CD4-positive, alpha-beta T cell treated with Interleukin-2 at 100 ng/mL for 4 hours (primary cell): ENCODE results near the gene FRK.
"Not testable (repeated sequence)": the region's sequence is repeated elsewhere in the genome, so short reads cannot be mapped to it uniquely, and the experiment has no call there.

Experiments
- DNase-seq: peaks from one replicate; pipeline ENCODE4 v3.0.0-alpha.2; 2020; ENCODE audit warnings: low spot score

FRK gene, protein sequence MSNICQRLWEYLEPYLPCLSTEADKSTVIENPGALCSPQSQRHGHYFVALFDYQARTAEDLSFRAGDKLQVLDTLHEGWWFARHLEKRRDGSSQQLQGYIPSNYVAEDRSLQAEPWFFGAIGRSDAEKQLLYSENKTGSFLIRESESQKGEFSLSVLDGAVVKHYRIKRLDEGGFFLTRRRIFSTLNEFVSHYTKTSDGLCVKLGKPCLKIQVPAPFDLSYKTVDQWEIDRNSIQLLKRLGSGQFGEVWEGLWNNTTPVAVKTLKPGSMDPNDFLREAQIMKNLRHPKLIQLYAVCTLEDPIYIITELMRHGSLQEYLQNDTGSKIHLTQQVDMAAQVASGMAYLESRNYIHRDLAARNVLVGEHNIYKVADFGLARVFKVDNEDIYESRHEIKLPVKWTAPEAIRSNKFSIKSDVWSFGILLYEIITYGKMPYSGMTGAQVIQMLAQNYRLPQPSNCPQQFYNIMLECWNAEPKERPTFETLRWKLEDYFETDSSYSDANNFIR

DNA sequence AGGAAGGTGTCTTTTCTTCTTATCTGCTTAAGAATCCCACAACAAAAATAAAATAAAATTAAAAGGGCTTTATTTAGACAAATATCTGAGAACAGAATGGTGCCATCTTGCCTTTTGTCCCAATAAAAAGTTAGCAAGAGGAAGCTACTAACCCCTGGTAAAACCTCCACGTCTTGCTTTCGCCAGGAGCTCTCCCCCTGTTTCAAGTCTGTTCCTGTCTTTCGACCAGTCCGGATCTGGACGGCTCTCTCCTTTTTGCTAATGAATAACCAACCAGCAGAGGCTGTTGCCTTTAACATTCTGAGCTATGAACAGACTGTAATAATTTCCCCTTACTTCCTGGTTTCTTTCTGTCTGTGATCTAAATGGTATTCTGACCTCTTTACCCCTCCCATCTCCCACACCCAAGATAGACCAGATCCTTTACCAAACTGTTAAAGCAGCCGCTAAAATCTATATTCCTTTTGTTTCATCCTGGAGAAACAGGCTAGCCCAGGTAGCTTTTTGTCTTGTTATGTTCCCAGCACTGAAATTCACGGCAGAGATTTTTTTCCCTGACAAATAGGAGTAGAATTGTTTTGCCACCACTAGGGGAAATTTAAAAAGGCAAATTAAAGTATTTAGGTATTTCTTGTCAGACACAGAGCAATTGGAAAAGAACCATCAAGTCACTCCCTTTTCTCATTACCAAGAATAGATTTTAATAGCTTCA lies at the start of gene FRK:
FRK (minus strand) TSS at position 320 of the 712 bp plus-strand sequence. CDS start 580 bp downstream, outside the sequence.
- DNase-seq = no peak

DNA sequence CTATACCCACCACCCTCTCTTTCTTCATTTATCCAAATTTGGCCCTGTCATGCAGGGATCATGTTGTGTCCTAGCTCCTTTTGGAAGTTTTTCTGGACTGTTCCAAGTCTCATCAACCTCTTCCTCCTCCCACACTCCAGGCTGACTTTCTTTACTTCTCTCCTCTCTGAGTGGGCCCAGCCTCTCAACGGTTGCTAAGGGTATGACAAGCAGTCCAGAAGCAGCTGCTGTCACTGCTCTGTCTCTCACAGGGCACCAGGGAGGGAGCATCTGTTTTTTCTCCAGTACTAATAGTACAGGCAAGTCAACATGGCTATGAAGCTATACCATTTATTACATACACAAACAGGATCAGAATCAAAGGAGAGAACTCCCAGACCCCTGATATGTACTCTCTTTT lies 48.1 kb upstream of the FRK start:
- no peak for DNase-seq

DNA sequence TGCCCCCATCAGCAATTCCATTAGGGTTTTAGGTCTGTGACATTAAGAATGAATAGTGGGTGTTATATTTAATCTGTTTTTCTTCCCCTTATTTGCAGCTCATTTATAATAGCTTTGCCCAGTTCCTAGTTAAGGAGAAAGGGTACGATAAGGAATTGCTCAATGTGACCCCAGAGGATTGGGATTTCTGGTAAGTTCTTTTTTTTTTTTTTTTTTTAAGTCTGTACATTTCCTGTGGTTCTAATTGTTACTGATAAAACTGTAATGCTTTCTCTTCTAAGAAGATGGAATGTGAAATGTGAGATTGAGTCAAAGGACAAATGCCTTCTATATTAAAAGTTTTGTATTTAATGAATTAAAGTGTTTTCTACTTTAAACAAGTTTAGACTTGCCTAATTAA lies 45.5 kb upstream of the FRK start:
- no peak for DNase-seq

DNA sequence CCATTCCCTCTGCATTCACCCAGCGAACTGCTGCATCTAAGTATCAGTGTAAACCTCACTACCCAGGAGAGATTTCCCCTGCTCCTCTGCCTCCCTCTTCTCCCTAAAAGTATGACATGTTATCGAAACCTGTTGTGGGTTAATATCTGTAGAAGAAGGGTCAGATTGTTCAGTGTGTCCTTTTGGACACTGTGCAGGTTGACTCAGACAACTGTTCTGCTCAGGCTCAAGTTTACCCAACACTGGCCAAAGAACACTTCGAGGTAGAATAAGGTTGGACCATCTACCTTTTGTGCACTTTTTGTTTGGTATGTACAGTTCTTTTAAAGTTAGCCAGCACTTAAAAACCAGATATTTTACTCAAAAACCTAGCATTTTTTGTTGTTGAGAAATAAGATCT lies 44.6 kb upstream of the FRK start:
- no peak for DNase-seq

DNA sequence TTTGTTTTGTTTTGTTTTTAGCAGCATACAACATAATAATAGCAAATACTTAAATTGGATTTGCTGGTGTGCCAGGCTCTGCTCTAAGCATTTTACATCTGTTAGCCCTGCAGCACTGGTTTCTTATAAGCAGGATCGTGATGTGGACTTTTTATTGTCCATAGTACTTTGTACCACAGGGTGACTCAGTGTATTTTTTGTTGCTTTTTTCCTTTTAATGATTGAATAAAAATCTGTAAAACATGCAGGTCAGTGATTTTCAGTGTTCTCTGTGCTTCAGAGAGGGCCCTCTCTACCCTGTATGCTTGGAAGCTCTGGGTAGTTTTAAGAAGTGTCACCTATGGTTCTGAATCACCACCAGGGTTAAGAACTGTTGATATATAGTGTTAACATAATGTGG lies 43.9 kb upstream of the FRK start:
- DNase-seq = no peak

DNA sequence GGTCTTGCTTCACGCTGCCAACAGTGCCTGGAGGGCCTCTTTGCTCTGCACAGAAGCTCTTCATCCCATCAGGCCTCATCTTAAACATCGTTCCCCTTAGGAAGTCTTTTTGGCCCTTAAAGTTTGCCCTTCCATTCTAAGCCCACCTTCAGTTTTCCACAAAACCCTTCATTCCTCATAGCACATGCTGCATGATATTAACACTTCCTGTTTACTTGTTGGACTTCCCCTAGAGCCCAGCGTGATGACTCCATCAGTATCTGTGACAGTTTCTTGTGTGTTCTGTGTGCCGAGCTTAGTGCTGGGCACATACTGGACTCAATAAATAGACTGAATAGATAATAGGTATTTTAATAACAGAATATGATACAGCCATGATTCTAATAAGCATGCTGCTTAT lies 42.2 kb upstream of the FRK start:
- no peak for DNase-seq

DNA sequence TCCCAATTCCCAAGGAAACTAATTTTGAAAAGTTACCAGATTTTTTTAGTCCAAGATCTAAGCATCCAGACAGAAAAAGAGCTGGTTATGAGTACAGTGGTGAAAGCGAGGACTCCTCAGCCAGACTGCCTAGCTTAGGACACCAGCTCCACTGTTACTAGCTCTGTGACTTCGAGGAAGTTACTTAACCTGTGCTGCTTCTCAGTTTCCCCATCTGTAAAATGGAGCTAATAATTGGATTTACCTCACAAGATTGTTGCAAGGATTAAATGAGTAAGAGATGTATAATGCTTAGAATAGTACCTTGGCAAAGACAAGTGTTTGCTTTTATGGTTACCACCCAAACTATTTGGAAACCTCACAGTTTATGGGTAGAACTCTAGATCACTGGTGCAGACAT lies 41.1 kb upstream of the FRK start:
- no peak for DNase-seq

DNA sequence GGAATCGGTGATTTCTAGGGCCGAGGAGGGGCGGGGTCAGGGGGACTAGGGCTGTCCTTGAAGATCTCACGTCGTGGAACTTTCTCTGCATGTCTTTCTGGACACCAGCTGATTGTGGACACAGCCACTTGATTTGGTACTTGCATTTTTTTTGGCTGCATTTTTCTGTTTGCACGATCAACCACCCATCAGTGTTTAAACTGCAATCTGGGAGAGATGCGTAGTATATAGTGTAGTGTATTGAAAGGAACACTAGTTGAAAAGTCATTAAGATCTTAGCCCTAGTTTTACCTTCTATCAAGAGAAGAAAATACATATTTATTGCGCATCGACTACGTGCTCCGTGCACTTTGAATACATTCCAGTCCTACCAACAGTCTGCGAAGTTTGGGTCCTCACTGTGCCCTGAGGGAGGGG lies 40.6 kb upstream of the FRK start:
- no peak for DNase-seq

DNA sequence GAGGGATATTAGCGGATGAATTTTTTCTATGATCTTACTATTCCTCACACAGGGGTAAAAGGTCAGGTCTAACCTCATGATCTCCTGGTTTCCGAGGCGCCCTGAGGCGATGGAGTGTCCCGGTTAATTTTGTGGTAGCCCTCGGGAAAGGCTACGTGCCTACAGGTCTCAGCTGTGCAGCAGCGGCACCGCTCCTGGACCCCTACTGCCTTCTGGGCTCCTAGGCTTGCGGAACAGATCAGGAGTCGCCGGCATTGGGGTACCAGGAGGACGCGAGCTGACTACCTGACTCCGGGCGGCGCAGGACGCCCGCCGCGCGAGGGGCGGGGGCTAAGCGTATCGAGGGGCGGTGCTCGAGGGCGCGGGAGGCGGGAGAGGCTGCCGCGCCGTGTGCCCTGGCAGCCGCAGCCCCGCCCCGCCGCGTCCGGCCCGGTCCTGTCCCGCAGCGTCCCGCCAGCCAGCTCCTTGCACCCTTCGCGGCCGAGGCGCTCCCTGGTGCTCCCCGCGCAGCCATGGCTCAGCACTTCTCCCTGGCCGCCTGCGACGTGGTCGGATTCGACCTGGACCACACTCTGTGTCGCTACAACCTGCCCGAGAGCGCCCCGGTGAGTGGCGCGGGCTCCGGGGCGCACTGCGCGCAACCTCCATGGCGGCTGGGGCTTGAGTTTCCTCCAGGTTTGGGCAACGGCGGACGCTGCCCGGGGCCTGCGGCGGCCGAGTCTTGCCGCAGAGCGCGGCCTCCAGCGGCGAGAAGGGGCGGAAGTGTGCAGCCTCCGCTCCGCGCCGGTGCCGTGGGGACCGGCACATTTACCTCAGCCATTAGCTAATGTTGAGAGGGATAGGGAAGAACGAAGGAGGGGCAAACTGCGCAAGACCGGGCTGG lies 40.0 kb upstream of the FRK start, which contains the start of gene NT5DC1:
NT5DC1 (plus strand) TSS at position 435 of the 883 bp plus-strand sequence; CDS start at position 513, 78 bp downstream.
- DNase-seq = peak; percentile 81

DNA sequence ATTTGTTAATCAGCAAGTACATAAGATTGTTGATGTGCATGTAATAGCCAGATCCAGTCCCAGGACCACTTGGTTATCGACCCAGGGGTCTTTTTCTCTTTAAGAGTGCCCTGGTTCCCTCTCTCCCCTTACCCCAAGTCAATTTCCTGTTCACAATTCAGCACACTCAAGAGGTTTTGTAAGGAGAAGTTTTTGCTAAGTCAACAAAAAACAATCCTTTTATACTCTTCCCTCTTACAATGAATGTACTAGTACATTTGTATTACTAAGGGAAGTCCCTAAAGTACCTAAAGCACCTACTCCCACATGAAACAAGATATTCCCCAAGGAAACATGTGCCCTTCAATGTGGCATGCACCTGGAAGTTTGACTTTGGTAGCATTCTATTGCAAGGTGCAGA lies 38.3 kb upstream of the FRK start:
- DNase-seq = no peak

DNA sequence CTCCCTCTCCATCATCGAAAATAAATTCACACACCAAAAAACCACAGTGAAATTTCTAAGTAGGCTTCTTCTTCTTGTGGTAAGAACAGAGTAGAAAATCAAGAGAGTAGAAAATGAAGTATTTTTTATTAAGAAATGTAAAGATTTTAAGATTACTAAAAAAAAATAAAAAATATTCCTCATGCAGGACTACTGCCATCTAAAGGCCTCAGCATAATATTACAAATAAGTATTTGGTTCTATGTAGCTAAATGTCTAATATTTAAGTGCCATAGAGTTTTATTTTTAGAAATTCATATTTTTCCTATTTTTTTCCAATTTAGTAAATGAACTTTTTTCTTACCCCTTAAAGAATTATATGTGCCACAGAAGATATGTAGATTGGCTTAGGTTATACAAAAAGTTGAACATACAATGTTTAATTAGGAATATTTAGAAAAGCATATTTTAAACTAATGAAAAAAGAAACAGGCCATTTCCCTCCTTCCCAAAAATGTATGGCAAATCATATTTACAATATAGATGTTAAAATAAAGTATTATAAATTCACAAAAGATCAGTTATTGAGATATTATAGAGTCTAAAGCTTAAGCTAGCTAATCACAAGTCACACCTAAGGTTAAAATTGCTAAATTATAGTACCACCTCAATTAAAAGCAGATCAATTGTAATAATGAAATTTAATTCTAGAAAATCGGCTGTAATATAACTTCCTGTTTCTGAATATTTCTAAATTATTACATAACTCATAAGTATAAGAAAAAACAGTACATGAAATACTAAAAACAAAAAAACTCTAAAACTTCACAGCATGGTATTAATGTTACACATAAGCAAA lies 36.5 kb upstream of the FRK start:
- peak; percentile 9 for DNase-seq

DNA sequence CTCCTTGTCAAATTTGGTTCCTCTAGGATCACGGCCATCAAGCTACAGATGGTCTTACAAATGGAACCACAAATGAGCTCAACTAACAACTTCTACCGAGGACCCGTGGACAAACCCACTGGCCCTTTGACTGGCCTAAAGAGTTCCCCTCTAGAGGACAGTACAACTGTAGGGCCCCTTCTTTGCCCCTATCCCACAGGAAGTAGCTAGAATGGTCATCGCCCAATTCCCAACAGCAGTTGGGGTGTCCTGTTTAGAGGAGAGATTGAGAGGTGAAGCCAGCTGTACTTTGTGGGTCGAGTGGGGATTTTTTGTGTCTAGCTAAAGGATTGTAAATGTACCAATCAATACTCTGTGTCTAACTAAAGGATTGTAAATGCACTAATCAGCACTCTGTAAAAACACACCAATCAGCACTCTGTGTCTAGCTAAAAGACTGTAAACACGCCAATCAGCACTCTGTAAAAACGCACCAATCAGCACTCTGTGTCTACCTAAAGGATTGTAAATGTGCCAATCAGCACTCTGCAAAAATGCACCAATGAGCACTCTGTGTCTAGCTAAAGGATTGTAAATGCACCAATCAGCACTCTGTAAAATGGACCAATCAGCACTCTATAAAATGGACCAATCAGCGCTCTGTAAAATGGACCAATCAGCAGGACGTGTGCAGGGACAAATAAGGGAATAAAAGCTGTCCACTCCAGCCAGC lies 35.5 kb upstream of the FRK start:
- DNase-seq = not testable (repeated sequence)

DNA sequence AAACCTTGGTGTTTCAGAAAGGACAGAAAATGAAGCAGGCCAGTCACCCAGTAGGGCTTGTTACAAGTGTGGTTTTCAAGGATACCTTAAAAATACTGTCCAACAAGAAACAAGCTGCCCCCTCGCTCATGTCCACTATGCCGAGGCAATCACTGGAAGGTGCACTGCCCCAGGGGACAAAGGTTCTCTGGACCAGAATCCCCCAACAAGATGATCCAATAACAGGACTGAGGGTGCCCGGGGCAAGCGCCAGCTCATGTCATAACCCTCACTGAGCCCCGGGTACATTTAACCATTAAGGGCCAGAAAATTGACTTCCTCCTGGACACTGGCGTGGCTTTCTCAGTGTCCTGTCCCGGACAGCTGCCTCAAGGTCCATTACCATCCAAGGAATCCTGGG lies 33.4 kb upstream of the FRK start:
- no peak for DNase-seq

DNA sequence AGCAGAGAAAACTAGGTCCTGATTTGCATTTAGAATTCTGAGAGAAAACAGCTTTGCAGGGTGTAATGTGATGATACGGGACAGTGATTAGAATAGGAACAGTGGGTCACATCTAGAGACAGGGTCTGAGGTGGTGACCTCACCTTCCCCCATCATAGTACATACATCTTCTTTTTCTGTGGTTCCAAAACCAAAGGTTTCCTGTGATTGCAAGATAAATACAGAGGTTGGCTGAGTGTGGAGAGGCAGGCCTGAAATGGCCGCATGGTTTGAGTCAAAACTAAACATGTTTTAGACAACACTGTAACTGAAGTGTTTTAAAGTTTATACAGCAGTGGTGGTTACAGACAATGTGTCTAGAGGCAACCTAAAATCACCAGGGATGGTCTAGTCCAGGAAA lies 29.6 kb upstream of the FRK start:
- DNase-seq = no peak

DNA sequence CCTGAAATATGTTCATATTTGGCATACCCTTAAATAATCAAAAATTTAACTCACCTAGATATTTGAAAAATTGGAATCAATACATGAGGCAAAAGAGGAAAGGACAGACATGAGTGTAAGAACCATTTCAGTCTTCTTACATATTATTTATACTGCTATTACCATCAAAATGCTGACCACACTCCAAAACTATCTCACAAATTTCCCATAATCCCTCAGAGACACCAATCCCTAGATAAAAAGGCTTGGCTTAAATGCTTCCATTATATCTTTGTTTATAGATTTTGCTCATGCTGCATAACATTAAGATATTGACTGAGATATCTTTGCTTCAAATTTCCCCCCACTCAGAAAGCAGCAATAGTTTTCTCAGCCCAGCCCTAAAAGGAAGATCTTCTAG lies 28.3 kb upstream of the FRK start:
- DNase-seq = no peak

DNA sequence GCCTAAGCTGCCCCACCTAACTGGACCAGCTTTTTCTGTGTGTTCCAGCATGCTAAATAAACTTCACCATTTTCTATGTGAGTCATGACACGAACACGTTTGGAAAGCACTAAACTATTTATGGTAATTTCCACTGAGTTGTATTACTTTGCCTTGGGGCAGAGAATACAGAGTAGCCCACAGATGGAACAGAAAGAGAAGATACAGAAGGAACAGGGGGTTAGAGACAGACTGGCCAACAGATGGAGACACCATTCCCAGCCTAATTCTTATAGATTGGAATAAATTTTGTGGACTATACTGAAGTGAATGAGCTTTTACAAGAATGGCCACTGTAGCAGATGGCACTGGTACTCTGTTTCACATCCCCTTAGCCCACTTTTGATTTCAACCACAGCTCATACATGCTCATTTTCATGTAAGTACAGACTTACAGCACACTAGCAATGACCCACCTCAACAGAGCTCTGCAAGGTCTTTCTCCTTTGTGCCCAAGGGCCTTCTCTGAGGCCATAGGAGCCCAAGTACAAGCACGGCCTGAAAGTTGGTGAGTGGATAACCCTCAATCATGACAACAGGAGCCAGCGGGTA lies 26.8 kb upstream of the FRK start:
- no peak for DNase-seq

DNA sequence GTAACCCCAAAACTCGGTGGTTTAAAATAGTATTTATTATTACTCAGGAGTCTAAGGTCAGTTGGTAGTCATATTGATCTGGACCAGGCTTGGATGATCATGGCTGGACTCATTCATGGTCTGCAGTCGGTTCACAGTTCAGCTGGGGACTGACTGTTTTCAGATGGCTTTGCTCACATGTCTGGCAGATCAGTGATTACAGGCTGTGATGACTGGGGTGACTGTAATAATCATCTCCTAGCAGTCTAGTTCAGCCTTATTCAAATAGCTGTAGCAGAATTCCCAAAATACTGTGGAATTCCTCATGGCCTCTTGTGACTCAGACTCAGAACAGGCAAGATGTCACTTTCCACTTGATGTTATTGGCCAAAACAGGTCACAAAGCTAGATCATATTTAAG lies 23.6 kb upstream of the FRK start:
- no peak for DNase-seq

DNA sequence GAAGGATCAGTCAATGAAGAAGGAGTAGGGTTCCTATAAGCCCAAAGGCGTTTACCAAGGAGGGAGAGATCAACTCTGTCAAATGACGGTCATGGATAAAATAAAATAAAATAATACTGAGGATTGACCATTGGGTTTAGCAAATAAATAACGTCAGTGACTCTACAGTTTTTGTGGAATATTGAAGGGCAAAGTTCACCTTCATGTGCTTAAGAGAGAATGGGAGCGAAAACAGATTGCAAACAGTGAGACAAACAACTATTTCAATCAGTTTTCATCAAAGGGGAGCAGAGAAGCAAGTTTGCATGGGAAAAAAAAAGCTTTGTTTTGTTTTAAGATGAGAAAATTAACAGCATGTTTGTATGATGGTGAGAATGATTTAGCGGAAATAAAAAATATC lies 22.4 kb upstream of the FRK start:
- DNase-seq = no peak

DNA sequence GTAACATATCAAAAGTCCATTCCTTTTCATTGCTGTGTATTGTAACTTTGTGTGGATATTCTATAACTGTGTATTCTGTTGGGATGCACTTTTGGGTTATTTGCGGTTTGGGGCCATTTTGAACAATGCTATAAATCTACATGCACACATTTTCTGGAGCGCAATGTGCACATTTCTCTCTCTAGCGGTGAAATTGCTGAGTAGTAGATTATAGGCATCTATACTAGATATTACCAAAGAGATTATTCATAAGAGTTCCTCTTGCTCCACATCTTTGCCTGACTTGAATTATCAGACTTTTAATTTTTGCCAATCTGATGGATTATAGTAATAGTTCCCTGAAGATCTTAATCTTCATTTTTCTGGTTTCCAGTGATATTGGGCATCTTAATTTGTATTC lies 18.3 kb upstream of the FRK start:
- no peak for DNase-seq

DNA sequence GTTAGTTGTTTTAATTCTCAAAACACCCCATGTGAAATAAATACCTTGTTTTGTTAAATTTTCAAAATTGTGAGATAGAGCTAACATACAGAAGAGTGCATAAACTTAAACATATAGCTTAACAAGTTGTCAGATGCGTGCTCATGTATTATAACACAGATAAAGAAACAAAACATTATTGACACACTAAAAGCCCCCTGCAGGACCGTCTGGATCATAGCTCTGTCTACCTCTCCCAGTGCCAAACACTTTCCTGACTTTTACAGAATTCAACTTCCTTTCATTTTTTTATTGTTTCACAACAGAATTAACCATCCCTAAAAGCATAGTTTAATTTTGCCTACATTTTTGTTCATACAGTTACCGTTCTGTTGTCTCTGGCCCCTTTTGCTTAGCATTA lies 17.8 kb upstream of the FRK start:
- no peak for DNase-seq
